ENCODE measurements around the gene PIGU. TPM values are rescaled to one million over a fixed set of nuclear protein-coding genes. Genes with fewer than 3 reads are reported as not detected.

Gene PIGU
- total RNA-seq, 1 experiment from 2014 or later = 18.4 TPM

DNA sequence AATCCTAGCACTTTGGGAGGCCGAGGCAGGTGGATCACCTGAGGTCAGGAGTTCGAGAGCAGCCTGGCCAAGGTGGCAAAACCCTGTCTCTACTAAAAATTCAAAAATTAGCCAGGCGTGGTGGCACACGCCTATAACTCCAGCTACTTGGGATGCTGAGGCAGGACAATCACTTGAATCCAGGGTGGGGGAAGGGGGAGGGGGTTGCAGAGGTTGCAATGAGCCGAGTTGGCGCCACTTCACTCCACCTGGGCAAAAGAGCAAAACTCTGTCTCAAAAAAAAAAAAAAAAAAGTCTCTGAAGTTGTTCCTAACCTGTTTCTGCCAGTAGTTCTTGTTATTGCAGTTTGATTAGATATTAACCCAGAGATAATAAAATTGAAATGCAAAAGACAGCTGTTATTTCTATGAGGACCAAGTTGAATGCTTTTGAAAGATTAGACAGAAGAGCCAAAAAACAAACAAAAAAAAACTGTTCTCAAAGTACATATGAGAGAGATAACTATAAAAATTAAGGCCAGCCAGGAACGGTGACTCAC lies 22.6 kb downstream of the PIGU start:
- Histone ChIP-seq H3K27ac (ENCODE audit: low read length) (no peak overlapping the region), H3K4me2 (ENCODE audit: low read depth, low read length, poor library complexity, severe bottlenecking) (no peak overlapping the region), H4K20me1 (ENCODE audit: insufficient read depth, low read depth, low read length) (no peaks in the 10 kb centered on the region), H3K9me2 (replicated peaks; ENCODE audit: insufficient read depth, low read length) (no peaks in the 10 kb centered on the region), H3K9ac (ENCODE audit: low read length) (no peak overlapping the region), H3K4me1 (ENCODE audit: low read length) (no peaks in the 10 kb centered on the region), H2AFZ (ENCODE audit: low read length) (no peak overlapping the region), H3K4me3 (ENCODE audit: low read length) (no peak overlapping the region), H3K9me3 (ENCODE audit: low read length) (no peaks in the 10 kb centered on the region), H3K27me3 (ENCODE audit: low read length) (no peaks in the 10 kb centered on the region), H3K79me2 (ENCODE audit: low read length) (no peaks in the 10 kb centered on the region), H3K36me3 (ENCODE audit: insufficient read depth, low read length) (no peaks in the 10 kb centered on the region)
- no peak for DNase-seq

- H4K20me1 ChIP-seq (ENCODE audit: insufficient read depth, low read depth, low read length) = no peaks in the 10 kb centered on the region
- H3K27ac ChIP-seq (ENCODE audit: low read length) = no peak overlapping the region
- no peaks in the 10 kb centered on the region for H3K9me3 ChIP-seq (ENCODE audit: low read length)
- no peak overlapping the region for H2AFZ ChIP-seq (ENCODE audit: low read length)
- H3K79me2 ChIP-seq (ENCODE audit: low read length) = no peaks in the 10 kb centered on the region
- H3K4me1 ChIP-seq (ENCODE audit: low read length) = no peaks in the 10 kb centered on the region
- H3K9ac ChIP-seq (ENCODE audit: low read length) = no peak overlapping the region
- no peaks in the 10 kb centered on the region for H3K9me2 ChIP-seq (replicated peaks; ENCODE audit: insufficient read depth, low read length)
- H3K4me3 ChIP-seq (ENCODE audit: low read length) = no peak overlapping the region
- no peak overlapping the region for H3K4me2 ChIP-seq (ENCODE audit: low read depth, low read length, poor library complexity, severe bottlenecking)
- H3K36me3 ChIP-seq (ENCODE audit: insufficient read depth, low read length) = no peaks in the 10 kb centered on the region
- H3K27me3 ChIP-seq (ENCODE audit: low read length) = no peaks in the 10 kb centered on the region
- DNase-seq = peak; percentile 39
These were observed 25.7 kb downstream of the PIGU start for GRCh38 chr20:34651200-34651599.

- H3K9ac ChIP-seq (ENCODE audit: low read length) = no peak overlapping the region
These were observed 29.2 kb downstream of the PIGU start for GRCh38 chr20:34647737-34648136.

DNA sequence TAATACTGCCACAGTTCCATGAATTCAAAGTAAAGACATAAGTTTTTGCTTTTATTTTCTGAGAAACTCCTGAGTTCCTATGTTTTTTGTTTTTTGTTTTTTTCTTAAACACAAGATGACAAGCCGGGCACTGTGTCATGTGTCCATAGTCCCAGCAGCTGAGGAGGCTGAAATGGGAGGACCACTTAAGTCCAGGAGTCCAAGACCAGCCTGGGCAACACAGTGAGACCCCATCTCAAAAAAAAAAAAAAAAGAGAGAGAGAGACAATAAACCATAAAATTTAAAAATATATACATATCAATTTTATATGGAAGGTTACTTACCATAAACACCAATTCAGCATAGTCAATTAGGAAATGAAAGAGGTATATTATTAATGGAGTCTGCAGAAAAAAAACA lies 31.9 kb downstream of the PIGU start:
- Histone ChIP-seq H3K9me2 (replicated peaks; ENCODE audit: insufficient read depth, low read length) (no peaks in the 10 kb centered on the region), H2AFZ (ENCODE audit: low read length) (no peak overlapping the region), H3K36me3 (ENCODE audit: insufficient read depth, low read length) (no peaks in the 10 kb centered on the region), H4K20me1 (ENCODE audit: insufficient read depth, low read depth, low read length) (no peaks in the 10 kb centered on the region), H3K79me2 (ENCODE audit: low read length) (no peaks in the 10 kb centered on the region), H3K4me1 (ENCODE audit: low read length) (no peaks in the 10 kb centered on the region), H3K4me2 (ENCODE audit: low read depth, low read length, poor library complexity, severe bottlenecking) (no peak overlapping the region), H3K27me3 (ENCODE audit: low read length) (no peaks in the 10 kb centered on the region), H3K4me3 (ENCODE audit: low read length) (no peak overlapping the region), H3K9me3 (ENCODE audit: low read length) (no peaks in the 10 kb centered on the region), H3K27ac (ENCODE audit: low read length) (no peak overlapping the region), H3K9ac (ENCODE audit: low read length) (no peak overlapping the region)
- DNase-seq = peak; percentile 15

More at GRCh38 chr20:34647737-34648136, 29.2 kb downstream of the PIGU start:
- H3K9me3 ChIP-seq (ENCODE audit: low read length) = no peaks in the 10 kb centered on the region
- no peak overlapping the region for H2AFZ ChIP-seq (ENCODE audit: low read length)
- H3K4me2 ChIP-seq (ENCODE audit: low read depth, low read length, poor library complexity, severe bottlenecking) = no peak overlapping the region
- peak; percentile 38 for DNase-seq
- no peaks in the 10 kb centered on the region for H3K27me3 ChIP-seq (ENCODE audit: low read length)
- no peaks in the 10 kb centered on the region for H3K4me1 ChIP-seq (ENCODE audit: low read length)
- no peaks in the 10 kb centered on the region for H3K36me3 ChIP-seq (ENCODE audit: insufficient read depth, low read length)
- H4K20me1 ChIP-seq (ENCODE audit: insufficient read depth, low read depth, low read length) = no peaks in the 10 kb centered on the region
- no peaks in the 10 kb centered on the region for H3K79me2 ChIP-seq (ENCODE audit: low read length)
- no peaks in the 10 kb centered on the region for H3K9me2 ChIP-seq (replicated peaks; ENCODE audit: insufficient read depth, low read length)
- no peak overlapping the region for H3K4me3 ChIP-seq (ENCODE audit: low read length)
- no peak overlapping the region for H3K27ac ChIP-seq (ENCODE audit: low read length)

- peak; percentile 5 for DNase-seq
- Histone ChIP-seq H3K9ac (ENCODE audit: low read length) (no peak overlapping the region), H3K9me2 (replicated peaks; ENCODE audit: insufficient read depth, low read length) (no peaks in the 10 kb centered on the region), H3K27ac (ENCODE audit: low read length) (no peak overlapping the region), H3K4me2 (ENCODE audit: low read depth, low read length, poor library complexity, severe bottlenecking) (no peak overlapping the region), H3K79me2 (ENCODE audit: low read length) (no peaks in the 10 kb centered on the region), H3K27me3 (ENCODE audit: low read length) (no peaks in the 10 kb centered on the region), H3K36me3 (ENCODE audit: insufficient read depth, low read length) (no peaks in the 10 kb centered on the region), H2AFZ (ENCODE audit: low read length) (no peak overlapping the region), H4K20me1 (ENCODE audit: insufficient read depth, low read depth, low read length) (no peaks in the 10 kb centered on the region), H3K9me3 (ENCODE audit: low read length) (no peaks in the 10 kb centered on the region), H3K4me3 (ENCODE audit: low read length) (no peak overlapping the region), H3K4me1 (ENCODE audit: low read length) (no peaks in the 10 kb centered on the region)
These were observed 32.5 kb downstream of the PIGU start for GRCh38 chr20:34644345-34644744.

DNA sequence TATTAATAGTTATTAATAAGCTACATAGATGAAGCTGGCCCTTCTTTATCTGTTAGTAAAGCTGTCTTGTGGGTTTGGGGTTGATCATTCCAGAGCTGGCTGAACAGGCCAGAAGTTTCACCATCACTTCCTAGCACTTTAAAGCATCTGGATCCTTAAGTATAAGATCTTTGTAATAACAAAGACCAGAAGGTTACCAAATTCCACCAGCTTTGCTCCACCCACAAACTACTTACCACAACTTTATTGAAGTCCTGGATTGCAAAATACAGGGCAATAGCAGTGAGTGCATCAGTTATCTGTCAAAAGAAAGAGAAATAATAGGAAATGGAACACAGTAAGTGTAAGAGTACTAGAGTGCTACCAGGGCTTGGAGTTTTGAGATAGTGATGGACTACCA lies 33.0 kb downstream of the PIGU start:
- H3K79me2 ChIP-seq (ENCODE audit: low read length) = no peaks in the 10 kb centered on the region
- H3K4me2 ChIP-seq (ENCODE audit: low read depth, low read length, poor library complexity, severe bottlenecking) = no peak overlapping the region
- H3K36me3 ChIP-seq (ENCODE audit: insufficient read depth, low read length) = no peaks in the 10 kb centered on the region
- no peak overlapping the region for H3K27ac ChIP-seq (ENCODE audit: low read length)
- H2AFZ ChIP-seq (ENCODE audit: low read length) = no peak overlapping the region
- H3K9me3 ChIP-seq (ENCODE audit: low read length) = no peaks in the 10 kb centered on the region
- H3K4me3 ChIP-seq (ENCODE audit: low read length) = no peak overlapping the region
- H3K4me1 ChIP-seq (ENCODE audit: low read length) = no peaks in the 10 kb centered on the region
- H3K9me2 ChIP-seq (replicated peaks; ENCODE audit: insufficient read depth, low read length) = no peaks in the 10 kb centered on the region
- no peaks in the 10 kb centered on the region for H3K27me3 ChIP-seq (ENCODE audit: low read length)
- H4K20me1 ChIP-seq (ENCODE audit: insufficient read depth, low read depth, low read length) = no peaks in the 10 kb centered on the region
- no peak overlapping the region for H3K9ac ChIP-seq (ENCODE audit: low read length)
- peak; percentile 25 for DNase-seq

DNA sequence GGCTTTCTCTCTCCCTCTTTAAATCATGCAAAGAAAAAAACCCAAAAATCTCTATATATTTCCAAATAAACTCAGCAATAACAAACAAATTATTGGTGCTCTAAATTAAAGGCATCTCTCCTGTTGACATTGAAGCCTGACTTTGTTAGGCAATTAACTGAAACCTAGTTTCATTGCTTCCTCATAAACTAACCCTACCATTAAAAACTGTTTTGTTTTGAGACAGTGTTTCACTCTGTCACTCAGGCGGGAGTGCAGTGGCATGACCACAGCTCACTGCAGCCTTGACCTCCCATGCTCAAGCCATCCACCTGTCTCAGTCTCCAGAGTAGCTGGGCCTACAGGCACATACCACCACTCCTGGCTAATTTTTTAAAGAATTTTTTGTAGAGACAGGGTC lies 34.9 kb downstream of the PIGU start:
- DNase-seq = no peak
- H2AFZ ChIP-seq (ENCODE audit: low read length) = no peak overlapping the region
- no peaks in the 10 kb centered on the region for H3K27me3 ChIP-seq (ENCODE audit: low read length)
- no peaks in the 10 kb centered on the region for H4K20me1 ChIP-seq (ENCODE audit: insufficient read depth, low read depth, low read length)
- H3K36me3 ChIP-seq (ENCODE audit: insufficient read depth, low read length) = peaks cover 4% of the 10 kb centered on the region; the same call in 1 of the 2 replicates
- no peak overlapping the region for H3K9ac ChIP-seq (ENCODE audit: low read length)
- H3K4me3 ChIP-seq (ENCODE audit: low read length) = no peak overlapping the region
- H3K9me2 ChIP-seq (replicated peaks; ENCODE audit: insufficient read depth, low read length) = no peaks in the 10 kb centered on the region
- H3K4me1 ChIP-seq (ENCODE audit: low read length) = no peaks in the 10 kb centered on the region
- H3K4me2 ChIP-seq (ENCODE audit: low read depth, low read length, poor library complexity, severe bottlenecking) = no peak overlapping the region
- H3K27ac ChIP-seq (ENCODE audit: low read length) = no peak overlapping the region
- no peaks in the 10 kb centered on the region for H3K79me2 ChIP-seq (ENCODE audit: low read length)
- H3K9me3 ChIP-seq (ENCODE audit: low read length) = no peaks in the 10 kb centered on the region

DNA sequence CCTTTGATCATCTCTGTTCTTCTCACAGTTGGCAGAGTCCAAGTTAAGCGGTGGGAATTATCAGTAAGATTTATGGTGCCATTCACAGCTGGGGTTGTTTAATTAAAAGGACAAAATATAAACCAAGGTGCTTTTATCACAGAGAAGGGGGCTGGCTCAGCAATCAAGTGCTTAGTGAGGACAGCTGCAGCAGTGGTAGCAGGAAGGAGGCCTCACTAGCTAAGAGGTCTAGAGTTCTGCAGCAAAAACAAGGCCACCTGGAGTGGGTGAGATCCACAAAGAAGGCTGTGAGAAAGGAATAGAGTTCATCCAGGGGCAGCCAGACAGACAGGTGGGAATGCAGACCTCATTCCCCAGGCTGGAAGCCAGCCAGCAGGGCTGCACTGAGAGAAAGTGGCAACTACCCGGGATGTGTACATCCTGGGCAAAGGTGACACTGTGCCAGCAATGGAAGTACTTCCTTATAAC lies 37.1 kb downstream of the PIGU start:
- Histone ChIP-seq H3K9me2 (replicated peaks; ENCODE audit: insufficient read depth, low read length) (no peaks in the 10 kb centered on the region), H3K27ac (ENCODE audit: low read length) (no peak overlapping the region), H3K4me2 (ENCODE audit: low read depth, low read length, poor library complexity, severe bottlenecking) (no peak overlapping the region), H3K9ac (ENCODE audit: low read length) (no peak overlapping the region), H2AFZ (ENCODE audit: low read length) (no peak overlapping the region), H3K4me1 (ENCODE audit: low read length) (no peaks in the 10 kb centered on the region), H3K79me2 (ENCODE audit: low read length) (no peaks in the 10 kb centered on the region), H3K4me3 (ENCODE audit: low read length) (no peak overlapping the region), H3K9me3 (ENCODE audit: low read length) (no peaks in the 10 kb centered on the region), H3K27me3 (ENCODE audit: low read length) (no peaks in the 10 kb centered on the region), H4K20me1 (ENCODE audit: insufficient read depth, low read depth, low read length) (no peaks in the 10 kb centered on the region), H3K36me3 (ENCODE audit: insufficient read depth, low read length) (peaks cover 4% of the 10 kb centered on the region; the same call in 1 of the 2 replicates)
- no peak for DNase-seq

Data from Karpas-422 (cell line).